ENCODE results near the gene RAI14.

The RAI14 gene

DNA sequence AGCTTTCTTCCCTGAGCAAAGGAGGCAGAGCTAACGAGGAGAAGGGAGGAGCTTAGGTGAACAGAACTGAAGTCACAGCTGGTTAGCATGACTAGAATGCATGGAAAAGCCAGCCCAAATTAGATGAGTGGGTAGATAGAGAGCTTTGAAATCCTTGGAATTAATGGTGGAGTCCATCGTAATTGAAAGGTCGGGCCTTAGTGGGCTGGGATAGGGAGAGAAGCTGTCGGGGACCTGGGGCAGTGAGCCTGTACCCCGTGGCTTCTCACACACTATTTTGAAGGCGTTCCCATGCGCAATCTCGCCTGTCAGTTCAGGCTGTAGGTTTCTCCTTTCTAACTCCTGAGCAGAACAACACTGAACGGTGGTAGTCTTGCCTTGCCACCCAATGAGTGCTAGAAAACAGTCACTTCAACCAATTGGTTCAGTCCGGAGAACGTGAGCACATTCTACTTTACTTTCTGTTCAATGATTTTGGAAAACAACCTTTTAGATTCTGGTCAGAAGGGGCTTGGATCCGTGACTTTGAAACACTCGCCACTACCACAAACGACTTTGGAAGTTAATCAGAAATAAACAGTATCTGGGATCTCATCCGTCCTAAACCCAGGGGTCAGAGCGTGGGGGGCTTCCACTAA is 655 bp upstream of the RAI14 start:
- intact Hi-C loops (cut with DNase I; ENCODE audit: low total_unique reads), result loop anchor here (10.0 kb wide), 1 partner anchor 171 kb away; no protein-coding TSS in a partner anchor
- no peaks in the 10 kb centered on the region for H3K36me3 ChIP-seq
- peak; percentile 66 to 72 for DNase-seq
- TF ChIP-seq, protein P1, sequence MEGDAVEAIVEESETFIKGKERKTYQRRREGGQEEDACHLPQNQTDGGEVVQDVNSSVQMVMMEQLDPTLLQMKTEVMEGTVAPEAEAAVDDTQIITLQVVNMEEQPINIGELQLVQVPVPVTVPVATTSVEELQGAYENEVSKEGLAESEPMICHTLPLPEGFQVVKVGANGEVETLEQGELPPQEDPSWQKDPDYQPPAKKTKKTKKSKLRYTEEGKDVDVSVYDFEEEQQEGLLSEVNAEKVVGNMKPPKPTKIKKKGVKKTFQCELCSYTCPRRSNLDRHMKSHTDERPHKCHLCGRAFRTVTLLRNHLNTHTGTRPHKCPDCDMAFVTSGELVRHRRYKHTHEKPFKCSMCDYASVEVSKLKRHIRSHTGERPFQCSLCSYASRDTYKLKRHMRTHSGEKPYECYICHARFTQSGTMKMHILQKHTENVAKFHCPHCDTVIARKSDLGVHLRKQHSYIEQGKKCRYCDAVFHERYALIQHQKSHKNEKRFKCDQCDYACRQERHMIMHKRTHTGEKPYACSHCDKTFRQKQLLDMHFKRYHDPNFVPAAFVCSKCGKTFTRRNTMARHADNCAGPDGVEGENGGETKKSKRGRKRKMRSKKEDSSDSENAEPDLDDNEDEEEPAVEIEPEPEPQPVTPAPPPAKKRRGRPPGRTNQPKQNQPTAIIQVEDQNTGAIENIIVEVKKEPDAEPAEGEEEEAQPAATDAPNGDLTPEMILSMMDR (IDR thresholded peaks at IDR 0.05), result no peak
- no peaks in the 10 kb centered on the region for H3K27me3 ChIP-seq
- peak overlapping the region; percentile 96 for H3K27ac ChIP-seq
- no peaks in the 10 kb centered on the region for H3K9me3 ChIP-seq
- peak overlapping the region; percentile 82 to 99 for H3K4me3 ChIP-seq
- H3K4me1 ChIP-seq, result peaks cover 0 to 42% (median 17%) of the 10 kb centered on the region in 4 donors

DNA sequence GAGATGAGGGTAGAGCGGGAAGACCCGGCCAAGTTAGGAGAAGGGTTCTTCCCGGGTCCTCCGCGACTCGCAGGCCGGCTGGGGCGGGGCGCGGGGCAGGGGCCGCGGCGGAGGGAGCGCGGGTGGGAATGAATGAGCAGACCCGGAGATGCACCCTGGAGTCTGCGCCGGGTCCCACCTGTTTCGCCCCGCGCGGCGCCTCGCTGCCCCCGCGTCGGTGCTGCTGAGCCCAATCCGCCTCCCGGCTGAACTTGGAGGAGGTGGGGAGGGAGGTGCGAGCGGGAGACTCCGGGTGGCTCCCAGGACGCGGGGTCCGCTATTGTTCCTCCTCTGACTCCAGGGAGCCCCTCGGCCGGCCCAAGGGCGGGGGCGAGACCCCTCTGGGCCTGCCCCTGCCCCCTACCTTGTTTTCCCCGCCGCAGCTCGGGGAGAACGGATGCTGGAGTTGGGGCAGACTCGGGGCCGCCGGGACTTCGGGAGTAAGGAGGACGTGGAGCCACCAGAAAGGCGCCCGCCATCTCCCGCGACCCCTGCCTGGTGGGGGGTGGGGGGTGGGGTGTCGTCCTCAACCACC is 659 bp downstream of the RAI14 start:
- H3K4me3 ChIP-seq, result peak overlapping the region; percentile 82 to 99
- peak overlapping the region; percentile 96 for H3K27ac ChIP-seq
- no peaks in the 10 kb centered on the region for H3K27me3 ChIP-seq
- TF ChIP-seq, protein P1 (IDR thresholded peaks at IDR 0.05), result no peak
- no peaks in the 10 kb centered on the region for H3K9me3 ChIP-seq
- no peaks in the 10 kb centered on the region for H3K36me3 ChIP-seq
- peaks cover 0 to 42% (median 17%) of the 10 kb centered on the region in 4 donors for H3K4me1 ChIP-seq
- no peak for DNase-seq
- intact Hi-C loops (cut with DNase I; ENCODE audit: low total_unique reads), result loop anchor here (10.0 kb wide), 1 partner anchor 172 kb away; no protein-coding TSS in a partner anchor

DNA sequence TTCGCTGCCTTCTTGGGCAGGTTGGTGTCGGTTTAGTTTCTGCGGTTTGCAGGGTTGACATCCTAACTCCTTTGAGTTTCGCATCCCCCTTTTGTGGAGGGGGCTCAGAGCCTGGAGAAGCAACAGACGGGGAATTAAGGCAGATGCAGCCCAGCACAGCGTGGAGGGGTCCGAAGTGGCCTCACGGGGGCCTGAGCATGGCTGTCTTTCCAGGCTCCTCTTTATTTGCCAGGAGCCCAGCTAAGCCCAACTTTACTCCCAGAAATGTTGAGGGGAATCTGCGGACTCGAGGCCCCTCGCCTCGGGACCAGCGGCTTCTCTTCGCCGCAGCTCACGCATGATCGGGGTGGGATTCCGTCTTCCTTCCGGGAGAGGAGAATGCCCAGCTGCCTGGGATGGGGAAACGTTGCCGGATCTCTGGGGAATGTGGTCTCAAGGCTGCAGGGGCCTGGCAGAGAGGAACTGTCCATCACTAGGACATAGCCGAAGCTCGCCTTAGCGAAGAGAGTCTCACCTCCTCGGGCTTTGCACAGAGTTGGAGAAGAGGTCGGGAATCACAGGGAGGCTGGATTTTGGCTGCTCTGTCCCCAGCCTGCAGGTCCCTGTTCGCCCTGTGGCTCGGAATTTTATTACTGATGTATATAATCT is 1.3 kb downstream of the RAI14 start:
- TF ChIP-seq, protein P1 (IDR thresholded peaks at IDR 0.05), result no peak
- Histone ChIP-seq H3K27ac (peak overlapping the region; percentile 96), H3K4me1 (peaks cover 0 to 40% (median 16%) of the 10 kb centered on the region in 4 donors), H3K9me3 (no peaks in the 10 kb centered on the region), H3K4me3 (peak overlapping the region; percentile 82 to 99), H3K36me3 (no peaks in the 10 kb centered on the region), H3K27me3 (no peaks in the 10 kb centered on the region)
- intact Hi-C loops (cut with DNase I; ENCODE audit: low total_unique reads), result loop anchor here (10.0 kb wide), 1 partner anchor 173 kb away; no protein-coding TSS in a partner anchor
- peak in 1 of 2 donors; percentile 26 for DNase-seq

DNA sequence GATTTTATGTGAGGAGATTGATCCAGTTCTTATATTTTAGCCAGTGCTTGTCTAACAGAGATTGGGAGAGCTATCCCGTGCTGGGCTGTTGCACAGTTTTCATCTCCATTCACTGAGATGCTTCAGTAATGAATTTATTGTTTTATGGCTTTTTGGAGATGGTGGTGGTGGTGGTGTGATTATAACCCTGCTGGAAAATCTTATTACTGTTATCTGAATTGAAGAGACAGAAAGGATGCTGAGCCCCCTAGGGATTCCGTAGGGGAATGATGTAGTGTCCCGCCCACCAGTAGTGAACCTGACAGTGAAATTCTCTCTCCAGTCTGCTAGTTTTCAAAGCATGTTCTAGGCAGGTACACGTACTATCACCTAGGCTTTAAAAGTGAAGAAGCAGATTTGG is 1.9 kb downstream of the RAI14 start:
- Histone ChIP-seq H3K36me3 (no peaks in the 10 kb centered on the region), H3K27ac (peak overlapping the region in 1 of 2 donors; percentile 96)

DNA sequence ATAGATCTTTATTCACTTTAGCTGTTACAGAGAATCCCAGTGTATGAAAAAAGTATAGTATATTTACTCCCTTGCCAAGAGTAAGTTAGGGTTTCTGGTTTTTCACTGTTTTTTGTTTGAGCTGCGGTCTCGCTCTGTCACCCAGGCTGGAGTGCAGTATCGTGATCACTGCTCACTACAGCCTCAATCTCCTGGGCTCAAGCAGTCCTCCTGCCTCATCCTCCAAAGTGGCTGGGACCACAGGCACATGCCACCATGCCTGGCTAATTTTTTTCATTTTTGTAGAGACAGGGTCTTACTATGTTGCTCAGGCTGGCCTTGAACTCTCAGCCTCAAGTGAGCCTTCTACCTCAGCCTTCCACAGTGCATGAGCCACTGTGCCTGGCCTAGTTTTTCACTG is 3.0 kb downstream of the RAI14 start:
- DNase-seq, result no peak
- Histone ChIP-seq H3K27me3 (no peaks in the 10 kb centered on the region), H3K4me3 (no peak overlapping the region), H3K4me1 (peaks cover 0 to 25% (median 10%) of the 10 kb centered on the region in 4 donors), H3K9me3 (no peaks in the 10 kb centered on the region), H3K27ac (no peak overlapping the region), H3K36me3 (no peaks in the 10 kb centered on the region)
- intact Hi-C loops (cut with DNase I; ENCODE audit: low total_unique reads), result loop anchor here (10.0 kb wide), 1 partner anchor 174 kb away; no protein-coding TSS in a partner anchor
- TF ChIP-seq, protein P1 (IDR thresholded peaks at IDR 0.05), result no peak

More for the DNA sequence above, 1.9 kb downstream of the RAI14 start:
- DNase-seq, result no peak
- intact Hi-C loops (cut with DNase I; ENCODE audit: low total_unique reads), result loop anchor here (10.0 kb wide), 1 partner anchor 173 kb away; no protein-coding TSS in a partner anchor
- Histone ChIP-seq H3K4me1 (peaks cover 0 to 34% (median 13%) of the 10 kb centered on the region in 4 donors), H3K9me3 (no peaks in the 10 kb centered on the region), H3K27me3 (no peaks in the 10 kb centered on the region), H3K4me3 (peak overlapping the region; percentile 82 to 99)
- TF ChIP-seq, protein P1 (IDR thresholded peaks at IDR 0.05), result no peak

All from tibial artery (tissue), 4 donors.